Medulla oblongata (tissue), 1 donor: ENCODE results near the gene GMEB2.
A peak's percentile ranks its signal among the peaks of the same experiment; 100 is the strongest.
"Not testable (repeated sequence)": the region's sequence is repeated elsewhere in the genome, so short reads cannot be mapped to it uniquely, and the experiment has no call there.

Experiments
- DNase-seq: peaks from one replicate; pipeline ENCODE4 v3.0.0-alpha.2; 2015; ENCODE audit errors: extremely low spot score

The GMEB2 gene

DNA sequence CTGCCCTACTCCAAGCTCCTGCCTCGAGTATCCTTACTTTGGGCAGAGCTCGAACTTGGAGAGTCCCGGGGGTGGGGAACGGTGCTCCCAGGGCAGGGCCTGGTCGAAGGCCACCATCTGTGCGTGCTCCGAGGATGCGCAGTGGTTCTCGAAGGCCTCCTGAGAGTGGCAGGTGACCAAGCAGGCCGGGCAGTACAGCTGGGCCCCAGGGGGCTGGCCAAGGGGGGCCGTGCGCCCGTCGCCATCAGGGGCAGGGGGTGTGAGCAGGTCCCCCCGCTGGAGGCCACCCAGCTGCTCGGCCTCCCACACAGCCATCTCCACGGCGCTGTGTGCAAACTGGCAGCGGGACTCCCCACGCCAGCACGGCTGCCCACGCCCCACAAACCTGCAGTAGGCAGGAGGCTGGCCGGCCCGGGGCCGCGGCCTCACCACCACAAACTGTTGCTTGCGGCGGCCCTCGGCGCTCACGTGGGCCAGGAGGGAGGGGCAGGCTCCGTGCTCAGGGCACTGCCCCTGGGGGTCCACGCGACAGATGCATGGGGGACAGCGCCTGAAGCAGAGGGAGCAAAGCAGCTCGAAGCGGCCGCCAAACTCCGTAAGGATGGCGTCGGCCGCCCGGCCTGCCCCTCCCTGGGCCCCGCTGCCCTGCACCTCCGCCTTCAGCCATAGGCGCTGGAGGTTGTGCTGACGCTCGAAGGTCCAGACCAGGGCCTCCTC, 54.7 kb downstream of the GMEB2 start:
- no peak for DNase-seq

DNA sequence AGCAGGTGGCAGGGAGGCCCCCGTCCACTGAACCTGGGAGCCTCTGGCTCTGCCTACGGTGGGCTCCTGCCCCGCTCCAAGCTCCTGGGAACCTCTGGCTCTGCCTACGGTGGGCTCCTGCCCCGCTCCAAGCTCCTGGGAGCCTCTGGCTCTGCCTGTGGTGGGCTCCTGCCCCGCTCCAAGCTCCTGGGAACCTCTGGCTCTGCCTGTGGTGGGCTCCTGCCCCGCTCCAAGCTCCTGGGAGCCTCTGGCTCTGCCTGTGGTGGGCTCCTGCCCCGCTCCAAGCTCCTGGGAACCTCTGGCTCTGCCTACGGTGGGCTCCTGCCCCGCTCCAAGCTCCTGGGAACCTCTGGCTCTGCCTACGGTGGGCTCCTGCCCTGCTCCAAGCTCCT, 55.8 kb downstream of the GMEB2 start:
- DNase-seq, result not testable (repeated sequence)

DNA sequence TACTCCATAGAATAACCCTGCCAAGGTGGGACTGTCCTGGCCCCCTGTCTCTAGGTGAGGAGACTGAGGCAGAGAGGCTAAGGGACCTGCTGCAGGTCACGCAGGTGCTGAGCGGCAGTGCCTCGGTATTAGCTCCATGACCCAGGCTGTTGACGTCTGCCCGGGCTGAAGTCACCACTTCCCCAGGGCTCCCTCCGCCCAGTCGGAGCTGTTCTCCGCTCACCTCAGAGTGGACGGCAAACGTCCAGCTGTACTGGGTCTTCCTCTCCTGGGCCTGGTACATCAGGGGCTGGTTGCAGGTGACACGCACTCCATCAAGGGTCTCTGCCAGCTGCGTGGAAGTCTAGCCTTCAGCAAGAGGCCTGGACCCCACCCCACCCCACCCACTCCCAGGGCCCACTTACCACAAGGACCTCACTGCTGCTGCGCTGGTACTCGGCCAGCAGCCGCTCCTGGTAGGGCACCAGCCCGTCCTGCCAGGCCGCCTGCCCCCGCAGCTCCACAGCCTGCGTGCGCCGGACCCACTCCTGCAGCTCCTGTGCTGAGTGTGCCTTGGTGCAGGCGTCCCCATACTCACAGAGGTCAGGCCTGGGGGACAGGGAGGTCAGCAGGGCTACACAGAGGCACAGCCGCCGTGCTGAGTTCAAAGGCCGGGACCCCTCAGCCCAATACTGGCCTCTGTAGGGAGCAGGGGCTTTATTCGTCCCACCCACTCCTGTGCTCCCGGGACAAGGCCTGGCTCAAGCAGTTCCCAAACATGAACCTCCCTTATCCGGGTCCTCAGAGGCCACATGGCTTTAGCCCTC, 56.4 kb downstream of the GMEB2 start:
- no peak for DNase-seq

DNA sequence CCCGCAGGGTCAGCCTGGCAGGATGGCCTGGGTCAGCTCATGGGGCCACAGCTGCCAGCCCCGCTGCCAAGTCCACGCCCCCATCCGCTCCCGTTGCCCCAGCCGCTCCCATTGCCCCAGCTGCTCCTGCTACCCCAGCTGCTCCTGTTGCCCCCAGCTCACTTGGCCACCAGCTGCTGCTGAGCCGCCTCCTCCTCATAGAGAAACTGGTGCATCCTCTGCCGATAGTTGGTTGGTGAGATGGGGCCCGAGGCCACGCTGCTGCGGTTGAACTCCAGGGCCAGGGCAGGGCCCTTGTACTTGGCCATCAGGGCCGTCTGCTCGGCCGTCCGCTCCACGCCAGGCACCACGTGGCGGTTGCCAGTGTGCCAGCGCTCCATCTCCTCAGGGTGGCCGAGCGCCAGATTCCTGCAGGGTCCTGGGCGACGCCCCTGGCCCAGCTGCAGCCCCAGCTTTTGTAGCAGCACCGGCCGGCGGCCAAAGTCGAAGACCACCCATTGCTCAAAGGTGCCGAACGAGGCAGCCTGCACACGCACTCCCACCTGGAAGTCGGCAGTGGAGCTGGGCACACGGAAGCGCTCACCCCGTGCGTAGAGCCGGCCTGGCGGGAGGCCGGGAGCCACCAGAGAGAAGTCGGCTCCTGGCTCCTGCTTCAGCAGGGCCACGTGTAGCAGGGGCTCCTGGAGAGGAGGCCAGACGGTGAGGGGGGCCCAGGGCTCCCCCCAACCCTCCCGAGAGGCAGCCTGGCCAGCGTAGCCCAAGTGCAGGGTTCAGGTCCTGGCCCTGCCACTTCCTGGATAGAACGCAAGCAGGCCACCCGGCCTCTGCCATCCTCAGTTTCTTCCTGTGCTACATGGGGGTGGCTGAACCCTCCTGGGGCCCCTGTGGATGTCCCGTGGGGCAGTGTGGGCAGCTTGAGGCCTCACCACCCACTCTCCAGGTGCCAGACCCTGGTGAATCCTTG, 57.6 kb downstream of the GMEB2 start:
- DNase-seq, result no peak

DNA sequence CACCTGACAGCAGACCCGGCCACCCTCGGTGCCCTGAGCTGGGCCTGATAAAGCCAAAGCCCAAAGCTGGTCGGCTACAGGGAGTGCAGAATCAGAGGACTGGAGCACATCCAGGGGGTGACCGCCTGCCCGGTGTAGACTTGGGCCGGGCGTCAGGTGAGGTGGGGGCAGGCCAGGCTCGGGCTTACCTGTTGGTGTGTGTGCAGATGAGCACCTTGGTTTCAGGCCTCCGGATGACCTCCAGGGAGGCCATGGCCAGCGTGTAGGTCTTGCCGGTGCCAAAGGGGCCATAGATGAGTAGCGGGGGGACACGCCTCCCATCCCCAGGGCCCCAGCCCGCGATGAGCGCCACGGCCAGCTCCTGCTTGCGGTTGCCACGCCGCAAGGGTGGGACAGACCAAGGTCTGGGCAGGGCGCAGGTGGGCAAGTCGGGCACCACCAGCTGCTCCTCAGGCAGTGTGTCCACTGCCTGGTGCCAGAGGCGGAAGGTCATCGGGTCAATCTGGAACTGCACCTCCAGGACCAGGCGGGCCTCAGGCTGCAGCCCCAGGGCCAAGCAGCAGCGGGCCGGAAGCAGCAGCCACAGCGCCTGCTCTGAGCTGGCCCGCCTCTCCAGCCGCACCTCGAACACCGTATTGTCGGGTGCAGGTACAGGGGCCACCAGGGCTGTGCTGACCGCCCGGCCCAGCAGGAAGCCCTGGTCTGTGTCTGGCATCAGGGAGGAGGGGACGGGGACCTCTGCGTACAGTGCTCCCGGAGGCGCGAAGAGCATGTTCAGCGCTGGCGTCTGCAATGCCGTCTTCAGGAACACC, 58.5 kb downstream of the GMEB2 start:
- no peak for DNase-seq

DNA sequence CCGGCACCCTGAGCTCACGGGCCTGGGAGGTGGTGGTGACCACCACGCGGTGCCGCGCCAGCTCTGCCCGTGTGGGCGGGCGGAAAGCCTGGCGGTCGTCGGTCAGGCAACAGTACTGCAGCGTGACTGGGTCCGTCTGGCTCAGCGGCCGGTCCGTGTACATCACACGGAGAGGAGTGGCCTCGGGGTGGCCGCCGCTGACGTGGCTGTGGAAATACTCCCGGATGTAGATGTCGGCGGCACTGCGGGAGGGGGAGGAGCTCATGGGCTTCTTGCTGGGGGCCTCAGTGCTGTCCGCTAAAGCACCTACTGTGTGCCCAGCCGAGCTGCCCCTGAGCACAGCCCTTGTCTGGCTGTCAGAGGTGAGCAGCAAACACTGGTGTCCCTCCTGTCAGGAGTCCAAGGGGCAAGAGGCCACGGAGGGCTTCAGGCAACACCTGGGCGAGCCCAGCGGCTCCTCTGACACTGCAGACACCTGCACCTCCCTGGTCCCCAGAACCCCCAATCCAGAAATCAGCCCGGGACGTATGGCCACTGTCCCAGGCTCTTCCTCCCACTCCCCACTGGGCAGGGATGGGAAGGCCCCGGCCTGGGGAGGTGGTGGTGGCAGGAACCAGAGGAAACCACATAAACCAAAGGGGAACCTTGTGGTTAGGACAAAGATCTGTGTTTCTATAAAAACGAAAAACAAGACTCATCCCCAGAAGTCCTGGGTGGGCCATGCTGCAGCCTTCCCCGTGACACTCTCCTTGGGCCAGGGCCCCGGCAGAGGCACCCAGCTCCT, 59.3 kb downstream of the GMEB2 start:
- DNase-seq, result peak; percentile 71

DNA sequence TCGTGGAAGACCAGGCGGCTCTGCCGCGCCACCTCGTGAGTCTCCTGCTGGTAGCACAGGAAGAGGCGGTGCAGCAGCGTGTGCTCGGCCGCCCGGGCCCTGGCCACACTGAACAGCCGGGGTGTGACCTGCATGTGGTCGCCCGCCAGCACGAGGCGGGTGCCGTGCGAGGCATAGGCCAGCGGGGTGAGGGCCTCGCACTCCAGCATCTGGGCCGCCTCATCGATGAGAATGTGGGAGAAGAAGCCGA, 59.8 kb downstream of the GMEB2 start:
- no peak for DNase-seq

DNA sequence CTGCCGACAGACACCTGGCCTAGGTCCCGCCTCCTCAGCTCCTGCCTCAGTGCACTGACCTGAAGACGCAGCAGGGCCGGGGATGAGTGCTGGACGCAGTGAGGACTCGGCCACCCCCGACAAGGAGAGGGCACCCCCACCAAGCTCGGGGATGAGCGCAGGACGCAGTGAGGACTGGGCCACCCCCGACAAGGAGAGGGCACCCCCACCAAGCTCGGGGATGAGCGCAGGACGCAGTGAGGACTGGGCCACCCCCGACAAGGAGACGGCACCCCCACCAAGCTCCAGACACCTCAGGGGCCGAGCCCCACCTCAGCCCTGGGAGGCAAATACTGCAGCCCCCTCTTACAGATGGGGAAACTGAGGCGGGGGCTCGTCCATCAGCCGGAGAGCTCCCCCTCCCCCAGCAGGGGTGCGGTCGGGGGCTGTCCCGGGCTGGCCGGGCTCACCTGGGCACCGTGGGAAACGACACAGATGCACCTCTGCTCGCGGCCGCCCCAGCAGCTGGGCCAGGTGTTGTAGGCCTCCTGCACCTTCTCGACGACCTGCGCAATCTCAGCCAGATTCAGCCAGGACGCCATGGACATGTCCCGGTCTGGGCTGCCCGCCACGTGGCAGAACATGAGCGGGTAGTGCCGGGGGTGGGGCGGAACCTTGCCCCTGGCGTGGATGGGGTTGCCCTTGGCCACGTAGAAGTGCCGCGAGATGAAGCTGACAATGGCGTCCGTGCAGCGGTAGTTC, 60.3 kb downstream of the GMEB2 start:
- DNase-seq, result no peak

DNA sequence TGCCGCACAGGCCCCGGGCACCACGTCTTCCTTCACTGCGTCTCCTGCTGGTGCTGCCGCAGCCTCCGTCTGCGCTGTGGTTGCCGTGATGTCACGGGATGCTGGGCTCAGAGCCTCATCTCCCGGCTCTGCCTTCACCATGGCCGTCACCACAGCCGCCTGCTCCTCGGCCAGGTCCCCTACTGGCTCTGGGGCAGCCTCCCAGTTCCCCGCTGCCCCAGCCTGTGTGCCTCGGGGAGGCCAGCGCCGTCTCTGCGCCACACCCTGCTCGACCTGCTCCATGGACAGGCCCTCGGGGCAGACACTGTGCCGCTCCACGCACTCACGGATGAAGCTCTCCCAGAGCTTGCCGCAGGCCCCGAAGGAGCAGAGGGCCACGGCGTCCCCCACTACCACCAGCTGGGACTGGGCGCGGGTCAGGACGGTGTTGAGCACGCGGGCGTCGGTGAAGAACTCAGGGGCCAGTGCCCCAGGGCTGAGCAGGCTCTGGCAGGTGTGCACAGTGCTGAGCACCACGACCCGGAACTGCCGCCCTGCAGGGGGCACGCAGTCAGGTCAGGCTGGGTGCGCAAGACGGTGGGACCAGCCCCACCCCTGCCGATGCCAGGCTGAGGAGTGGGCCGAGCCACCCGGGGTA, 61.1 kb downstream of the GMEB2 start:
- DNase-seq, result no peak

DNA sequence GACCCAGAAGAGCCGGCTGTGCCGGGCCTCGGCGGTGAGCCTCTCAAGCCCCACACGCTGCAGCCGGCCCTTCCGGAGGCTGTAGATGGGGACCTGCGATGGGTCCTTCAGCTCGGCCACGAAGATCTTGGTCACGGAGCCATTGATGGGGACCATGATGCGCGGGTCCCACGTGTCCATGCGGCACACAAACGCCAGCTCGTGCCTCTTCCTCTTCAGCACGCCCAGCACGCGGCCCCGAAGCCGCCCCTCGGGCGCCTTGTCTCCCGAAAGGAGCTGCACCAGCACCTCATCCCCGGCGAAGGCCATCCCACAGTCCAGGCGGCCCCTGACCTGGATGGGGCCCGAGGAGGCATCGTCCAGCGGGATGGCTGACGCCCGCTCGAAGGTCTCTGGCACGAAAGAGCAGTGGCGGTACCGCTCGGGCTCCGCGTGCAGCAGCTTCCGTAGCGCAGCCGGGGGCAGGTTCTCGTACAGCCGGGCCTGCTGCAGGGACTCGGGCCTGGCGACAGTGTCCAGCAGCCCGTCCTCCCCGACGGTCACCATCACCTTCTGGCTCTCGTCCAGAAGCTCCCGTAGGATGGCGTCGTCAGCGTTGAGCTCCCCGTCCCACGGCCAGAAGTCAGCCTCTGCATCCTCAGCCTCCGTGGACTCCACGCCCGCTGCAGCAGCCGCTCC, 61.7 kb downstream of the GMEB2 start:
- DNase-seq, result no peak

DNA sequence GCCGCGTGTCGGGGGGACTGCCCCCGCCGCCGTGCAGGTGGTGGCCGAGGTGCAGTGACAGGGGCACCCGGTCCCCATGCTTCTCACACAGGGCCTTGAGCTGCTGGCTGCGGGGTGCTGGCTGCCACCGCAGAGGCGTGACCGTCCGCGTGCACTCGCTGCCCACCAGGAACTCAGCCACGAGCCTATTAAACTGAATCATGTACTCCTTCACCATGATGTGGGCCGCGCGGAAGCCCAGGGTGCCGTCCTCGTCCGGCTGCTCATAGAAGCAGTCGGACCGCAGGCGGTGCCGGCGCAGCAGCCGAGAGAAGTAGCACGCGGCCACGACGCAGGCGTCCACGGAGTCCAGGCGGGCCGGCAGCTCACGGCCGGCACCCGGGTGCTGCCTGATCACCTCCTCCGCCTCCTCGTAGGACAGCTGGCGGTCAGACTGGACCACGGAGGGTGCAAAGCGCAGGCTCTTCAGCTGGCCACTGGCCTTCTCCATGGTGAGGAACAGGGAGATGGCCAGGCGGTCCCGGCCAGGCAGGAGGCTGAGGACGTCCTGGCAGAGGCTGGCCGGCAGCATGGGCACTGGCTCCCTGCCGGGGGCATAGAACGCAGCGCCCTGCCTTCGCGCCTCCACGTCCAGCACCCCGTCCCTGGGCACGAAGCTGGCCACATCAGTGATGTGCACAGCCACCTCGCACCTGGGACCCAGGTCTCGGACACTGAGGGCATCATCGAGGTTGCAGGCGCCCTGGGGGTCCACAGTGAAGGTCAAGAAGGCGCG, 62.7 kb downstream of the GMEB2 start:
- DNase-seq, result no peak

DNA sequence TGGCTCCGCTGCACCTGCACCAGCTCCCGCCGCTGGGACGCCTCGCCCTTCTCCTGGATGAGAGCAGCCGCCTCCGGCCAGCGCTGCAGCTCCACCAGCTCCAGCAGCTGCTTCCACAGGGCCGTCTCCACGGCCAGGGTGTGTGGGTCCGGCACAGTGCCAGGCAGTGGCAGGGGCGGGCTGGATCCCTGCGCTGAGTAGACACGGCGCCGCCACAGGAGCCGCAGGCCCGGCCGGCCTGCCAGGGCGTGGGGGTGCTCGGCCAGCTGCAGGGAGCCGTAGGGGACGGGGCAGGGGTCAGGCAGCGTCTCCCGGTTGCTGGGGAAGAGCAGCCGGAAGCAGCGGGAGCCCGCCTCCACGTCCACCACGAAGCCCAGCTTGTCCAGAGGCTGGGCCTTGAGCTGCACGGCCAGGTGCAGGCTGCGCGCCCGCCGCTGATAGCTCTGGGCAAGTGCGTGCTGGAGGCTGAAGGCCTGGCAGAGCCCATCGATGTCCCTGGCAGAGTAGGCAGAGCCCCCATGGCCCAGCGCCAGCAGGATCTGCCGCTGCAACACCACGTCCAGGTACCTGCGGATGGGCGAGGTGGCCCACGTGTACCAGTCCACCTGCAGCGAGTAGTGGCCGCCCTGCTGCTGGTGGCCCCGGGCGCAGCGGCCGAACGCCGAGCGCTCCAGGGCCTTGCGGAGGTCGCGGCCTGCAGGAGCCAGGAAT, 63.5 kb downstream of the GMEB2 start:
- DNase-seq, result no peak

DNA sequence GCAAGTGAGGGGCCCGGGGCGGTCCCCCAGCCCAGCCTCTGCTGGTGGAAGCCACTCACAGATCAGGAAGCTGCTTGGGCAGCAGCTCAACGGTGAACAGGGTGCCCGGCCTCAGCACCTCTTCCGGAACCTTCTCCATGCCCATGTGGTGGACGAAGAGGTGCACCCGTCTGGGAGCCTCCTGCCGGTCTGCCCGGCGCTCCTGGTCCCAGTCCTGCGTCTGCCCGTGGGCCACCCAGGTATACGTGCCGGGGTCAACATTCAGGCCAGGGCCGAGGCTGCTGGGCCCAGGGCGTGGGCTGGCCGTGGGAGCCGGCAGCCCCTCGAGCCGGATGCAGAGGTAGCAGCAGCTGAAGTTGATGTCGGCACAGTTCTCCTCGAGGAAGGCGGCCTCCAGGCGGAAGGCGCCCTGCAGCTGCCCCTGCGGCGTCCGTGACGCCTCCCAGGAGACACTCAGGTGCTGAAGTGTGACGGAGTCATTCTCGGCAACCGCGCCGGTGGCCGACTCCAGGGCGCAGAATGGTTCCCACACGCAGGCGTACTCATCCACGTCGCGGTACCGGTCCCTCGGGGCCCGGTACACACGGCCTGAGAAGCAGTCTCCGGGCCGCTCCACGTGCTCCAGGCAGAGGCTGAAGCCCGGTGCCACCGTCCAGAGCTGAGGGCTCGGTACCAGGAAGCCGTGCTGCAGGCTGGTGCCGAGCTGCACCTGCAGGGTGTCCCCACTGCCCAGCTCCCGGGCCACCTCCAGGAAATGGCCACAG, 64.3 kb downstream of the GMEB2 start:
- no peak for DNase-seq

DNA sequence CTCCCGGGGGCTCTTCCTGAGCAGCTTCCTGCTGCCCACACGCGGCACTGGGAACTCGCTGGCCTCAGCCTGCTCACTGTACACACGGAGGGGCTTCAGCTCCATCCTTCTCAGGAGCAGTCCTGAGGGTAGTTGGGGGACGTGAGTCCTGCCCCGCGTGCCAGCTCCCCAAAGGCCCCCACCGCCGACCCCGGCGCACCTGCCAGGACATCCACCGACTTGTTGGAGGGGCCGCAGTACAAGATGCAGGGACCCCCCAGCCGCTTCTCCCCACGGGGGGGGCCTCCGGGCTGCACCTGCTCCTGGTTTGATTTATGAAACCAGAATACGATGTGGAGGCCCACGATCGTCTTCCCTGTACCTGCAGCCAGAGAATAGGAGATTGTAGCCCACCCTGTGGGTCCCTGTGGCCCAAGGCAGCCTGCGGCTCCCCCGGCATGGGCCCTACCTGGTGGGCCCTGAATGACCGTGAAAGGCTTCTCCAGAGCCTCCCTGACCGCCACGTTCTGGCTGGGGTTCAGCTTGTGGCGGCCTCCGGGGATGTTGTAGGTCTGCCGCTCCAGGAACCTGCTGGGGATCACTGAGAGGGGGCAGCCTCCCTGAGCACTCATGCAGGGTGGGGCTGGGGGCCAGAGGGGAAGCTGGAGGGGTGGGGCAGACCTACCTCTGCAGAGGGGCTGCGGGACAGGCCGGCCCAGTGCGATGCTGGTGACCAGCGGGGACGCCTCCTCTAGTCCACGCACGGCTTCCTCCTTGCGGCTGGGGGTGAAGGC, 65.1 kb downstream of the GMEB2 start:
- no peak for DNase-seq

DNA sequence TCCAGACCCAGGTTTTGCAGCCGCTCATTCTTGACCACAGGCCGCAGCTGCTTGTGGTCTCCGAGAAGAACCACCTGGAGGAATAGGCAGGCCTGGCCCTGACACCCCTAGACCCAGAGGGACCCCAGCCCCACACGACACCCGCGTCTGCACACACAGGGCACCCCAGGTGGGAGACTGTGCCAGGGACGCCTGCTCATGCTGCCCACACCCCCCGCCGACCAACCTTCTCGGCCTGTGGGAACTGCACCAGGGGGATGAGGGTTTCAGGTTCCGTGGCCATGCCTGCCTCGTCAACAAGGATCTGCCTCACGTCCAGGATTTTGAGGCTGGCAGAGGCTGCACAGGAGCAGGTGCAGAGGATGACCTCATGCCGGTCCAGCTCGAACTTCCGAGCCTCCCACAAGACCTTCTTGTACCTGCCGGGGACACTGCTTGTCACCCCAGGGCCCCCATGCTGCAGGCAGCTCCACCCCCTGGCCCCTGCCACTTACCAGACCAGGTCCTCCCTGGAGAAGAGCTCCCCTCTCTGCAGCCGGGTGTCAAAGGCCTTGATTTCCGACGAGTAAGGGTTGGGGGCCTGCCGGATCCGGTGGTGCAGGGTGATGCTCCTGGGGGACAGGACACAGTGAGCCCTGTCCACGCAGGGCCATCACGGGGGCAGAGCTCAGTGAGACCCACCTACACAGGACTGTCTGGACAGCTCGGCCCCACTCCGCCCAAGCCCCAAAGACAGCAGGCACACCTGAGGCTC, 65.9 kb downstream of the GMEB2 start:
- DNase-seq, result no peak
